Stomach (tissue), 9 donors: ENCODE measurements around the gene STRN4. TPM values are rescaled to one million over a fixed set of nuclear protein-coding genes. Genes with fewer than 3 reads are reported as not detected.

ENCODE experiments used
- DNase-seq, 2 donors: peaks; one replicate each; pipeline versions ENCODE4 v3.0.0 to v3.0.0-alpha.2; 2013 to 2019
- H3K27ac ChIP-seq, 5 donors: fragments of 200-600 bp in 4 of 5; sonication (generic) in 4 of 5; one replicate each; pipeline ENCODE4 v1.5.1; 2013 to 2019; ENCODE audit warnings: mild to moderate bottlenecking in 1 of 5, moderate library complexity in 1 of 5
- H3K27me3 ChIP-seq, 3 donors: fragments of 200-600 bp; sonication (generic); one replicate each; pipeline ENCODE4 v1.5.1; 2017 to 2019; ENCODE audit warnings: mixed run types in 1 of 3
- H3K36me3 ChIP-seq, 4 donors: fragments of 200-600 bp; sonication (generic); 1 replicate in 3 of 4; 2 replicates in 1 of 4; pipeline ENCODE4 v1.5.1; 2016 to 2019
- H3K4me1 ChIP-seq, 4 donors: fragments of 200-600 bp; sonication (generic); one replicate each; pipeline ENCODE4 v1.5.1; 2016 to 2019
- H3K4me3 ChIP-seq, 4 donors: fragments of 200-600 bp; sonication (generic) in 3 of 4; one replicate each; pipeline ENCODE4 v1.5.1; 2016 to 2019; ENCODE audit warnings: mild to moderate bottlenecking in 1 of 4
- H3K9me3 ChIP-seq, 4 donors: fragments of 200-600 bp; sonication (generic); one replicate each; pipeline ENCODE4 v1.5.1; 2016 to 2019
- EP300 ChIP-seq: sonication (generic); formaldehyde crosslinking; IDR thresholded peaks from one replicate; pipeline ENCODE4 v1.6.1; 2017; ENCODE audit warnings: antibody characterized with exemption
- POLR2A ChIP-seq, 4 donors: fragments of 450-650 bp; IDR thresholded peaks; one replicate each; pipeline ENCODE4 v1.6.1; 2016; ENCODE audit warnings: antibody characterized with exemption in 4 of 4, control low read depth in 2 of 4, mild to moderate bottlenecking in 1 of 4, moderate library complexity in 1 of 4
- POLR2AphosphoS5 ChIP-seq, 3 donors: sonication (generic); formaldehyde crosslinking; IDR thresholded peaks; one replicate each; pipeline ENCODE4 v1.6.1; 2016; ENCODE audit warnings: antibody characterized with exemption in 3 of 3
- WGBS, 5 donors: extraction: QIAGEN DNeasy Blood & Tissue Kit in 3 of 5; methylation state at CpG; one replicate each; pipeline versions ENCODE4 v1.1.5 to v1.1.7; 2013 to 2018; 5-methylcytosine and 5-hydroxymethylcytosine counted together
- intact Hi-C: fragments of 100-400 bp; cut with DNase I; formaldehyde crosslinking; loops from one replicate; pipeline ENCODE4 v1.15.1; 2023; ENCODE audit warnings: low total_unique reads
- polyA plus RNA-seq, 3 donors: library from polyadenylated mRNA; stranded (reverse); fragments of 200-250 nt; gene quantifications; one replicate each; pipeline ENCODE4 v1.2.3, GENCODE V29; 2013
- total RNA-seq, 5 donors: library from RNA; depleted of rRNA; stranded (reverse); fragments of >200 nt; gene quantifications; one replicate each; pipeline versions ENCODE4 v1.1.0 to v1.2.3, GENCODE V29; 2014 to 2016
- TF ChIP-seq, protein P1 (sequence below), 7 experiments: fragments of 450-650 bp in 4 of 7; fragments of 200-600 bp in 3 of 7; sonication (generic) in 3 of 7; IDR thresholded peaks; one replicate each; pipeline ENCODE4 v1.5.1; 2016 to 2019; ENCODE audit warnings: antibody characterized with exemption in 7 of 7, control low read depth in 2 of 7, mild to moderate bottlenecking in 1 of 7
- donor health status: healthy with polysubstance abuse.
- donor health status: Bipolar disorder and iron deficiency.
- donor health status: healthy.

STRN4 gene
- total and polyA plus RNA-seq, 8 donors: 37.1 to 373 (median 62.1) TPM

DNA sequence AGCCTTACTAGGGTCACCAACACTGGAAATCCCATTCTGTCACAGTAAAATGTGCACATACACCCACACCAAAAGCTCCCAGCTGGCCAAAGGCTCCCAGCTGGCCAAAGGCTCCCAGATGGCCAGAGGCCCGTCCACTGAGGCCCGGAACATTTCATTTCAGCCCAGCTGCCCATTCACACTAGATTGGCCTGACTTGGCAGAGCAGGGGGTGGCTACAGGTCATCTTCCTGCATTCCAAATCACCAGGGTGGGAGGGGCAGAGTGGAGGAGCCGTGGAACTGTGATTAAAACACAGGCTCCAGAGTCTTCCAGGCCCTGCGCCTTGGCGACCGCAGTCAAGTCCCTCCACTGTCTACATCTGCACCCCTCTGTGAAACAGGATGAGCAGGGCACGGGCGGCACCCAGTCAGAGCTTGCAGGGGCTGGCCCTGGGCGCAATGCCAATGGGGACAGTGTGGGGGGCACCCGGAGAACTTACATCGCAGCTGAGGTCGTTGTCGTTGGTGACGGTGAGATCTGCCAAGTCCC is 19.2 kb downstream of the STRN4 start:
- H3K27ac ChIP-seq: peak overlapping the region in 2 of 5 donors; percentile 7 to 37
- H3K4me1 ChIP-seq: peaks cover 0 to 39% (median 19%) of the 10 kb centered on the region in 4 donors
- no peak for DNase-seq
- no peak overlapping the region for H3K4me3 ChIP-seq
- intact Hi-C loops: no loop called here
- peaks cover 92 to 100% (median 100%) of the 10 kb centered on the region in 4 donors for H3K36me3 ChIP-seq
- WGBS, 5 donors: 67 to 87% (median 81%) methylated on average over 11 to 14 of the region's 14 CpGs
- TF ChIP-seq EP300 (no peak), POLR2A (IDR thresholded peaks at IDR 0.05) (no peak), POLR2AphosphoS5 (IDR thresholded peaks at IDR 0.05) (no peak)
- TF ChIP-seq, protein P1, sequence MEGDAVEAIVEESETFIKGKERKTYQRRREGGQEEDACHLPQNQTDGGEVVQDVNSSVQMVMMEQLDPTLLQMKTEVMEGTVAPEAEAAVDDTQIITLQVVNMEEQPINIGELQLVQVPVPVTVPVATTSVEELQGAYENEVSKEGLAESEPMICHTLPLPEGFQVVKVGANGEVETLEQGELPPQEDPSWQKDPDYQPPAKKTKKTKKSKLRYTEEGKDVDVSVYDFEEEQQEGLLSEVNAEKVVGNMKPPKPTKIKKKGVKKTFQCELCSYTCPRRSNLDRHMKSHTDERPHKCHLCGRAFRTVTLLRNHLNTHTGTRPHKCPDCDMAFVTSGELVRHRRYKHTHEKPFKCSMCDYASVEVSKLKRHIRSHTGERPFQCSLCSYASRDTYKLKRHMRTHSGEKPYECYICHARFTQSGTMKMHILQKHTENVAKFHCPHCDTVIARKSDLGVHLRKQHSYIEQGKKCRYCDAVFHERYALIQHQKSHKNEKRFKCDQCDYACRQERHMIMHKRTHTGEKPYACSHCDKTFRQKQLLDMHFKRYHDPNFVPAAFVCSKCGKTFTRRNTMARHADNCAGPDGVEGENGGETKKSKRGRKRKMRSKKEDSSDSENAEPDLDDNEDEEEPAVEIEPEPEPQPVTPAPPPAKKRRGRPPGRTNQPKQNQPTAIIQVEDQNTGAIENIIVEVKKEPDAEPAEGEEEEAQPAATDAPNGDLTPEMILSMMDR (IDR thresholded peaks at IDR 0.05): no peak
- no peaks in the 10 kb centered on the region for H3K9me3 ChIP-seq
- no peaks in the 10 kb centered on the region for H3K27me3 ChIP-seq

DNA sequence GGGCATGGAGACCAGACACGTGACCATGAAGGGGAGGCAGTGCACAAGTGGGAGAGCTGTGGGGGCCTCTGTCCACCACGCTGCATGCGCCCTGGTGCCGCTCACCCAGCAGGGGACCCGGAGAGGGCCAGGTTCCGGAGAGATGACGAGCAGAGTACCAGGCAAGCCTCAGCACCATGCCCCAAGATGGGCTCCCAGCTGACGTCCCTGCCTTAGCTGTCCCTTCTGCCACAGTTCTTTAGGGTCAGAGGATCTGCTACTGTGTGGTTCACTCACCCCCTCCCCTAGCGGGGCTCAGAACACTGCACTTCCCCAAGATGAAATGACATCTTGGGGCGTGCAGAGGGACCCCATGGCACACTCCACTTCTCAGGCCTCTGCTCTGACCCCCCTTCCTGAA is 19.7 kb downstream of the STRN4 start:
- Histone ChIP-seq H3K27me3 (no peaks in the 10 kb centered on the region), H3K9me3 (no peaks in the 10 kb centered on the region), H3K4me1 (peaks cover 0 to 34% (median 17%) of the 10 kb centered on the region in 4 donors), H3K27ac (peak overlapping the region in 1 of 5 donors; percentile 7), H3K4me3 (no peak overlapping the region), H3K36me3 (peaks cover 92 to 100% (median 100%) of the 10 kb centered on the region in 4 donors)
- DNase-seq: no peak
- TF ChIP-seq EP300 (no peak), POLR2AphosphoS5 (IDR thresholded peaks at IDR 0.05) (no peak), POLR2A (IDR thresholded peaks at IDR 0.05) (no peak)
- TF ChIP-seq, protein P1 (IDR thresholded peaks at IDR 0.05): no peak
- 84 to 93% (median 91%) methylated on average over 10 of the region's 10 CpGs for WGBS, 5 donors
- intact Hi-C loops: no loop called here

DNA sequence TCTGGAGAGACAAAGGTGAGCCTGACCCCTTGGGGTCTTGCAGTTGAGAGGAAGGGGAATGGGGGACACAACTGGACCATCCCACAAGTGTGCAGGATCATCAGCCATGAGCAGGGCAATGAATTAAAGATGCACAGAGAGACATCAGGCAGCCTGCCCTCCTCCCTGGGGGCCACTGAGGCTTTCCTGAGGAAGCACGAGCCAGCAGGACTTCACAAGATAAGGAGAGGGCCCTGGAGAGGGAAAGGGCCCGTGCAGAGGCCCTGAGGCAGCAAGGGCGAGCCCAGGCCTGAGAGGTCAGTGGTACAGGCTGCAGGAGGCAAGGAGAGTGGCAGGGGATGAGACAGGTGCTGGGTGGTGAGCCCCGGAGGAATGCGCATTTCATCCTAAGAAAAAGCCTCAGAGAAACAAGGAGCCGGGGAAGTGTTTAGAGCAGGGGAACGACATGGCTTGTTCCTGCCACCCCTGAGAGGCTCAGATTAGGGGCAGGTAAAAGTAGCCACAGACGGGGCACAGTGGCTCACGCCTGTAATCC is 20.3 kb downstream of the STRN4 start:
- no peak for TF ChIP-seq POLR2AphosphoS5 (IDR thresholded peaks at IDR 0.05)
- no peak for TF ChIP-seq EP300
- TF ChIP-seq POLR2A (IDR thresholded peaks at IDR 0.05): no peak
- TF ChIP-seq, protein P1 (IDR thresholded peaks at IDR 0.05): no peak
- 77 to 85% (median 78%) methylated on average over 9 of the region's 9 CpGs for WGBS, 5 donors
- H3K9me3 ChIP-seq: no peaks in the 10 kb centered on the region
- H3K36me3 ChIP-seq: peaks cover 94 to 100% (median 100%) of the 10 kb centered on the region in 4 donors
- H3K4me1 ChIP-seq: peaks cover 0 to 28% (median 12%) of the 10 kb centered on the region in 4 donors
- H3K27me3 ChIP-seq: no peaks in the 10 kb centered on the region
- no peak overlapping the region for H3K4me3 ChIP-seq
- intact Hi-C loops: no loop called here
- no peak for DNase-seq
- no peak overlapping the region for H3K27ac ChIP-seq

DNA sequence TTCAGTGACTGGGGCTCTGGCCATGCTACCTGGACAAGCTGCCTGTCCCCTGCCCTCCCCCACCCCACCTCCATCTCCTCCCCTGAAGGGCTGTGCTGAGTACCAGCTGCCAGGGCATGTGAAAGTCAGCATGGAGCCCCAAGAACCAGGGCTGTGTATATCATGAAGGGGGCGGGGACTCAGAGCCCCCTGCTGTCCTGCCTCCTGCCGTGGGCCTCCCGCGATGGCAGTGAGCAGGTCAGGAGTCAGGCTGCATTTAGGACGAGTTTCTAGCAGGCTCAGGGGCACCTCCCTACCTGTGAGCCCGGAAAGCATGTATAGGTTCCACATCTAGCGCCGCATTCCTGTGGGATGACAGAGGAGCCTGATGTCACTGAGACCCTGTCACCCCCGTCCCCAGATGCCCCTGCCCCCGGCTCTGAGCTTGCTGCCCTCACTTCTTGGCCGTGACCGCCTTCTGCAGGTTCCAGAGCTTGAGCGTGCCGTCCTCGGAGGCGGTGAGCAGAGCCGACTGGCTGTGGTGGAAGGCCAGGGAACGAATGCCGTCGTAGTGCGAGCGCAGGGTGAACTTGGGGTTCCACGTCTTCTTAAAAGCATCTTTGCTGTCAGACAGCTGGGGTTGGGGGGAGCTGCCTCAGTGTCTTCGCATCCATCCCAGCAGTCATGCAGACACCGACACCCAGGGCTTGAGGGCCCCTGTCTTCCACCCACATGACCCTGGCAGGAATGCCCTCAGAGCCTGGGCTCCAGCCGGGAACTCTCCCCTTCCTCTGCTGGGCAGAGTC is 21.0 kb downstream of the STRN4 start:
- intact Hi-C loops: no loop called here
- WGBS, 5 donors: 90 to 94% (median 92%) methylated on average over 25 to 26 of the region's 26 CpGs
- DNase-seq: no peak
- no peak overlapping the region for H3K4me3 ChIP-seq
- peaks cover 95 to 100% (median 100%) of the 10 kb centered on the region in 4 donors for H3K36me3 ChIP-seq
- H3K4me1 ChIP-seq: peaks cover 0 to 21% (median 11%) of the 10 kb centered on the region in 4 donors
- H3K27ac ChIP-seq: no peak overlapping the region
- H3K27me3 ChIP-seq: no peaks in the 10 kb centered on the region
- TF ChIP-seq EP300 (no peak), POLR2A (IDR thresholded peaks at IDR 0.05) (no peak), POLR2AphosphoS5 (IDR thresholded peaks at IDR 0.05) (no peak)
- TF ChIP-seq, protein P1 (IDR thresholded peaks at IDR 0.05): no peak
- no peaks in the 10 kb centered on the region for H3K9me3 ChIP-seq
